SK-N-SH treated with all-trans-retinoic acid at 6 μM for 48 hours (cell line): ENCODE measurements around the gene PIGL.
"Not testable (repeated sequence)": the region's sequence is repeated elsewhere in the genome, so short reads cannot be mapped to it uniquely, and the experiment has no call there.

Source experiments
- ATAC-seq: fragments of 200-7000 bp; cut with Tn5 transposase; 3 replicates; pipeline ENCODE4 v1.9.1; 2020; ENCODE audit warnings: mild to moderate bottlenecking, moderate library complexity
- CSDC2 ChIP-seq: fragments of 250-450 bp; sonication (Bioruptor Pico); IDR thresholded peaks from 2 replicates; pipeline ENCODE4 v1.5.0; 2020; ENCODE audit warnings: mild to moderate bottlenecking, moderate library complexity
- GLIS3 ChIP-seq: fragments of 250-450 bp; sonication (Bioruptor Pico); IDR thresholded peaks from 2 replicates; pipeline ENCODE4 v1.5.0; 2020; ENCODE audit warnings: mild to moderate bottlenecking, moderate library complexity
- OSR1 ChIP-seq: fragments of 250-450 bp; sonication (Bioruptor Pico); IDR thresholded peaks from 2 replicates; pipeline ENCODE4 v1.8.0; 2022; ENCODE audit warnings: moderate library complexity, mild to moderate bottlenecking, inconsistent platforms
- RARB ChIP-seq: fragments of 250-450 bp; sonication (Bioruptor Pico); IDR thresholded peaks from 2 replicates; pipeline ENCODE4 v1.8.0; 2021; ENCODE audit warnings: mild to moderate bottlenecking, moderate library complexity
- TCF4 ChIP-seq: fragments of 250-450 bp; sonication (Bioruptor Pico); IDR thresholded peaks from 2 replicates; pipeline ENCODE4 v1.8.0; 2021; ENCODE audit warnings: mild to moderate bottlenecking, moderate library complexity, borderline replicate concordance
- ZFP30 ChIP-seq: fragments of 450-650 bp; formaldehyde crosslinking; IDR thresholded peaks from 2 replicates; pipeline ENCODE4 v1.5.0; 2022; ENCODE audit warnings: mild to moderate bottlenecking, moderate library complexity
- ZNF8 ChIP-seq: fragments of 450-650 bp; formaldehyde crosslinking; IDR thresholded peaks from 2 replicates; pipeline ENCODE4 v1.5.0; 2020; ENCODE audit warnings: mild to moderate bottlenecking, moderate library complexity
- TF ChIP-seq, protein P1 (sequence below): fragments of 250-450 bp; sonication (Bioruptor Pico); IDR thresholded peaks from 2 replicates; pipeline ENCODE4 v1.5.0; 2020; ENCODE audit warnings: mild to moderate bottlenecking, moderate library complexity
- TF ChIP-seq, protein P2 (sequence below): fragments of 250-450 bp; sonication (Bioruptor Pico); IDR thresholded peaks from 2 replicates; pipeline ENCODE4 v1.5.1; 2021; ENCODE audit warnings: mild to moderate bottlenecking, moderate library complexity
- TF ChIP-seq, protein P3 (sequence below): fragments of 250-450 bp; sonication (Bioruptor Pico); IDR thresholded peaks from 2 replicates; pipeline ENCODE4 v1.8.0; 2020; ENCODE audit warnings: mild to moderate bottlenecking, moderate library complexity, borderline replicate concordance
- TF ChIP-seq, protein P4 (sequence below): fragments of 250-450 bp; sonication (Bioruptor Pico); IDR thresholded peaks from 2 replicates; pipeline ENCODE4 v1.5.1; 2020; ENCODE audit warnings: low read depth, mild to moderate bottlenecking, moderate library complexity
- TF ChIP-seq, protein P5 (sequence below): fragments of 250-450 bp; sonication (Bioruptor Pico); IDR thresholded peaks from 2 replicates; pipeline ENCODE4 v1.8.0; 2021; ENCODE audit warnings: low read depth, mild to moderate bottlenecking, moderate library complexity, borderline replicate concordance

PIGL gene

DNA sequence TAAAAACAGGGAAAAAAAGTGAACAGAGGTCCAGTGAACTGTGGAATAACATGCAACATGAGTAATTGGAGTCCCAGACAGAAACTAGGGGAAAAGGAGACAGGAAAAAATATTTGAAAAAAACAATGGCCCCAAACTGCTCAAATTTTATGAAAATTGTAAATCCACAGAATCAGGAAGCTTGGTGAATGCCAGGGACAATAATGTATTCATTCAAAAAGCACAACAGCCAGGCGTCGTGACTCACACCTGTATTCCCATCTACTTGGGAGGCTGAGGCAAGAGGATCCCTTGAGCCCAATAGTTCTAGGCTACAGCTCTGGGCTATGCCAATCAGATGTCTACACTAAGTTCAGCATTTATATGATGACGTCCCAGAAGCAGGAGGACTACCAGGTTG lies 25.4 kb upstream of the PIGL start:
- no peak for TF ChIP-seq OSR1 (CRISPR knock-in tag)
- TF ChIP-seq, protein P1, sequence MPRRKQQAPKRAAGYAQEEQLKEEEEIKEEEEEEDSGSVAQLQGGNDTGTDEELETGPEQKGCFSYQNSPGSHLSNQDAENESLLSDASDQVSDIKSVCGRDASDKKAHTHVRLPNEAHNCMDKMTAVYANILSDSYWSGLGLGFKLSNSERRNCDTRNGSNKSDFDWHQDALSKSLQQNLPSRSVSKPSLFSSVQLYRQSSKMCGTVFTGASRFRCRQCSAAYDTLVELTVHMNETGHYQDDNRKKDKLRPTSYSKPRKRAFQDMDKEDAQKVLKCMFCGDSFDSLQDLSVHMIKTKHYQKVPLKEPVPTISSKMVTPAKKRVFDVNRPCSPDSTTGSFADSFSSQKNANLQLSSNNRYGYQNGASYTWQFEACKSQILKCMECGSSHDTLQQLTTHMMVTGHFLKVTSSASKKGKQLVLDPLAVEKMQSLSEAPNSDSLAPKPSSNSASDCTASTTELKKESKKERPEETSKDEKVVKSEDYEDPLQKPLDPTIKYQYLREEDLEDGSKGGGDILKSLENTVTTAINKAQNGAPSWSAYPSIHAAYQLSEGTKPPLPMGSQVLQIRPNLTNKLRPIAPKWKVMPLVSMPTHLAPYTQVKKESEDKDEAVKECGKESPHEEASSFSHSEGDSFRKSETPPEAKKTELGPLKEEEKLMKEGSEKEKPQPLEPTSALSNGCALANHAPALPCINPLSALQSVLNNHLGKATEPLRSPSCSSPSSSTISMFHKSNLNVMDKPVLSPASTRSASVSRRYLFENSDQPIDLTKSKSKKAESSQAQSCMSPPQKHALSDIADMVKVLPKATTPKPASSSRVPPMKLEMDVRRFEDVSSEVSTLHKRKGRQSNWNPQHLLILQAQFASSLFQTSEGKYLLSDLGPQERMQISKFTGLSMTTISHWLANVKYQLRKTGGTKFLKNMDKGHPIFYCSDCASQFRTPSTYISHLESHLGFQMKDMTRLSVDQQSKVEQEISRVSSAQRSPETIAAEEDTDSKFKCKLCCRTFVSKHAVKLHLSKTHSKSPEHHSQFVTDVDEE (CRISPR knock-in tag) = no peak
- no peak for TF ChIP-seq GLIS3 (CRISPR knock-in tag)
- TF ChIP-seq, protein P2, sequence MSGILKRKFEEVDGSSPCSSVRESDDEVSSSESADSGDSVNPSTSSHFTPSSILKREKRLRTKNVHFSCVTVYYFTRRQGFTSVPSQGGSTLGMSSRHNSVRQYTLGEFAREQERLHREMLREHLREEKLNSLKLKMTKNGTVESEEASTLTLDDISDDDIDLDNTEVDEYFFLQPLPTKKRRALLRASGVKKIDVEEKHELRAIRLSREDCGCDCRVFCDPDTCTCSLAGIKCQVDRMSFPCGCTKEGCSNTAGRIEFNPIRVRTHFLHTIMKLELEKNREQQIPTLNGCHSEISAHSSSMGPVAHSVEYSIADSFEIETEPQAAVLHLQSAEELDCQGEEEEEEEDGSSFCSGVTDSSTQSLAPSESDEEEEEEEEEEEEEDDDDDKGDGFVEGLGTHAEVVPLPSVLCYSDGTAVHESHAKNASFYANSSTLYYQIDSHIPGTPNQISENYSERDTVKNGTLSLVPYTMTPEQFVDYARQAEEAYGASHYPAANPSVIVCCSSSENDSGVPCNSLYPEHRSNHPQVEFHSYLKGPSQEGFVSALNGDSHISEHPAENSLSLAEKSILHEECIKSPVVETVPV (CRISPR knock-in tag) = no peak
- TF ChIP-seq ZFP30 (CRISPR knock-in tag) = no peak
- no peak for ATAC-seq

DNA sequence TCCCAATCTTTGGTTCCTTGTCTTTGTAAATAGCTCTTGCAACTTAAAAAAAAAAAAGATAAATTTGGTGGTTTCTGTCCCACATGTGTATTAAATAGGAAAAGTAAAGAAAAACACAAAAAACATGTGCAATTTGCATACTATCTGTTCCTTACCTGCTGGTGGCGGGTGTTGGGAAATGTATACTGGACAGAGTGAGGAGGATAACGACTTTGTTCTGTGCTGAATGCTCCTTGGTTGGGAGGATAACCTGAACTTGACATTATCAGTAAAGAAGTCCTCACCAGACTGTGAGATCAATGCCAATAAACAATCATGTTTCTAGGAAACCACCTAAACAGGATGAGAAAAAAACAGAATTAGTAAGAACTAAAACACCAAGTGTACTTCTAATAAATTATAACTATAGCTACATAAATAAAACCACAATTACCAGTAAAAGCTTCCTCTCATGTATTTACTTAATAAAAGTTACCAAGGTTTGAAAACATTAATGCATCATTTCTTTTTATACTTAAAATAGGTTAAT lies 22.6 kb upstream of the PIGL start:
- not testable (repeated sequence) for ATAC-seq

DNA sequence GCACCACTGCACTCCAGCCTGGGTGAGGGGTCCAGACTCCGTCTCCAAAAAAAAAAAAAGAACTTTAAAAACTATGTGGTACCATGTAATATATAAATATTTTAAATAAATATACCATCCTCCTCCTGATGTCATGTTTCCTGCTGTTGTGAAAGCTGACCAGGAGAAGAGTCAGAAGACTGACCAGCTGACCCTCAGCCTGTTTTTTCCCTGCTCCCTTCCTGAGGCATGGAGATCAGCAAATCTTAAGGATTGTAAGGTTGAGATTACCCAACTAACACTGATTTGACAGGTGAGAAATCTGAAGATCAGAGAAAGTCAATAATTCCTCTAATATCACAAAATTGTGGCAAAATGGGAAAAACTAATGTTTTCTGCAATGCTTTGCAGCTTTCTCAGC lies 19.7 kb upstream of the PIGL start:
- no peak for ATAC-seq
- no peak for TF ChIP-seq CSDC2 (CRISPR knock-in tag)
- no peak for TF ChIP-seq RARB (CRISPR knock-in tag)
- TF ChIP-seq, protein P2 (CRISPR knock-in tag) = no peak

DNA sequence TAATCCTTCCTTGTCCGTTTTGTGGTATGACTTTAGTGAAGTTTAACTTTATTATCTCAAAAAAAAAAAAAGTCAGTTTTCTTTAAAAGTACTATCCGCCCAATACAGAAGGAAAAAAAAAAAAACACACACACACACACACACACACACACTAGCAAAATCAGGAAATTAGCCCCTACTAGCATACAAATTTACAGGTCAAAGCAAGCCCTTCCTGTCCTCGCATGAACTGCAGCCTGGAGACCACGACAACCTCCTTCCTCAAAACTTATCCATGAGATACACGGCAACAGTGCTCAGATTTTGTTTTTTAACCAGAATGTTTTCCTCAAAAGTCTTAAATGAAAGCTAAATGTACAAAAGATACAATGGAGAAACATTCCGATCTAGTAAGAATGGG lies 17.9 kb upstream of the PIGL start:
- TF ChIP-seq, protein P1 (CRISPR knock-in tag) = no peak
- TF ChIP-seq, protein P3, sequence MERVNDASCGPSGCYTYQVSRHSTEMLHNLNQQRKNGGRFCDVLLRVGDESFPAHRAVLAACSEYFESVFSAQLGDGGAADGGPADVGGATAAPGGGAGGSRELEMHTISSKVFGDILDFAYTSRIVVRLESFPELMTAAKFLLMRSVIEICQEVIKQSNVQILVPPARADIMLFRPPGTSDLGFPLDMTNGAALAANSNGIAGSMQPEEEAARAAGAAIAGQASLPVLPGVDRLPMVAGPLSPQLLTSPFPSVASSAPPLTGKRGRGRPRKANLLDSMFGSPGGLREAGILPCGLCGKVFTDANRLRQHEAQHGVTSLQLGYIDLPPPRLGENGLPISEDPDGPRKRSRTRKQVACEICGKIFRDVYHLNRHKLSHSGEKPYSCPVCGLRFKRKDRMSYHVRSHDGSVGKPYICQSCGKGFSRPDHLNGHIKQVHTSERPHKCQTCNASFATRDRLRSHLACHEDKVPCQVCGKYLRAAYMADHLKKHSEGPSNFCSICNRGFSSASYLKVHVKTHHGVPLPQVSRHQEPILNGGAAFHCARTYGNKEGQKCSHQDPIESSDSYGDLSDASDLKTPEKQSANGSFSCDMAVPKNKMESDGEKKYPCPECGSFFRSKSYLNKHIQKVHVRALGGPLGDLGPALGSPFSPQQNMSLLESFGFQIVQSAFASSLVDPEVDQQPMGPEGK (CRISPR knock-in tag) = no peak
- TF ChIP-seq, protein P4, sequence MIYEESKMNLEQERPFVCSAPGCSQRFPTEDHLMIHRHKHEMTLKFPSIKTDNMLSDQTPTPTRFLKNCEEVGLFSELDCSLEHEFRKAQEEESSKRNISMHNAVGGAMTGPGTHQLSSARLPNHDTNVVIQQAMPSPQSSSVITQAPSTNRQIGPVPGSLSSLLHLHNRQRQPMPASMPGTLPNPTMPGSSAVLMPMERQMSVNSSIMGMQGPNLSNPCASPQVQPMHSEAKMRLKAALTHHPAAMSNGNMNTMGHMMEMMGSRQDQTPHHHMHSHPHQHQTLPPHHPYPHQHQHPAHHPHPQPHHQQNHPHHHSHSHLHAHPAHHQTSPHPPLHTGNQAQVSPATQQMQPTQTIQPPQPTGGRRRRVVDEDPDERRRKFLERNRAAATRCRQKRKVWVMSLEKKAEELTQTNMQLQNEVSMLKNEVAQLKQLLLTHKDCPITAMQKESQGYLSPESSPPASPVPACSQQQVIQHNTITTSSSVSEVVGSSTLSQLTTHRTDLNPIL (CRISPR knock-in tag) = no peak
- no peak for TF ChIP-seq ZFP30 (CRISPR knock-in tag)
- no peak for TF ChIP-seq ZNF8 (CRISPR knock-in tag)
- TF ChIP-seq TCF4 (CRISPR knock-in tag) = no peak
- TF ChIP-seq, protein P5, sequence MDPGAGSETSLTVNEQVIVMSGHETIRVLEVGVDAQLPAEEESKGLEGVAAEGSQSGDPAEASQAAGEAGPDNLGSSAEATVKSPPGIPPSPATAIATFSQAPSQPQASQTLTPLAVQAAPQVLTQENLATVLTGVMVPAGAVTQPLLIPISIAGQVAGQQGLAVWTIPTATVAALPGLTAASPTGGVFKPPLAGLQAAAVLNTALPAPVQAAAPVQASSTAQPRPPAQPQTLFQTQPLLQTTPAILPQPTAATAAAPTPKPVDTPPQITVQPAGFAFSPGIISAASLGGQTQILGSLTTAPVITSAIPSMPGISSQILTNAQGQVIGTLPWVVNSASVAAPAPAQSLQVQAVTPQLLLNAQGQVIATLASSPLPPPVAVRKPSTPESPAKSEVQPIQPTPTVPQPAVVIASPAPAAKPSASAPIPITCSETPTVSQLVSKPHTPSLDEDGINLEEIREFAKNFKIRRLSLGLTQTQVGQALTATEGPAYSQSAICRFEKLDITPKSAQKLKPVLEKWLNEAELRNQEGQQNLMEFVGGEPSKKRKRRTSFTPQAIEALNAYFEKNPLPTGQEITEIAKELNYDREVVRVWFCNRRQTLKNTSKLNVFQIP (CRISPR knock-in tag) = no peak
- ATAC-seq = no peak

DNA sequence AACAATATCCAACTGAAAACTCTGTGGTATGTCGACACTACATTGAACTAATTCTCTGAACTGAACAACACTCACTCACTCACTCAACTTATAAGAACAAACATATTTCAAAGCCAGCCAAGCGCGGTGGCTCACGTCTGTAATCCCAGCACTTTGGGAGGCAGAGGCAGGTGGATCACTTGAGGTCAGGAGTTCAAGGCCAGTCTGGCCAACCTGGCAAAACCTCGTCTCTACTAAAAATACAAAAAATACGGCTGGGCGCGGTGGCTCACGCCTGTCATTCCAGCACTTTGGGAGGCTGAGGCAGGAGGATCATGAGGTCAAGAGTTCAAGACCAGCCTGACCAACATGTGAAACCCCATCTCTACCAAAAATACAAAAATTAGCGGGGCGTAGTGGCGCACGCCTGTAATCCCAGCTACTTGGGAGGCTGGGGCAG lies 15.3 kb upstream of the PIGL start:
- ATAC-seq = not testable (repeated sequence)

DNA sequence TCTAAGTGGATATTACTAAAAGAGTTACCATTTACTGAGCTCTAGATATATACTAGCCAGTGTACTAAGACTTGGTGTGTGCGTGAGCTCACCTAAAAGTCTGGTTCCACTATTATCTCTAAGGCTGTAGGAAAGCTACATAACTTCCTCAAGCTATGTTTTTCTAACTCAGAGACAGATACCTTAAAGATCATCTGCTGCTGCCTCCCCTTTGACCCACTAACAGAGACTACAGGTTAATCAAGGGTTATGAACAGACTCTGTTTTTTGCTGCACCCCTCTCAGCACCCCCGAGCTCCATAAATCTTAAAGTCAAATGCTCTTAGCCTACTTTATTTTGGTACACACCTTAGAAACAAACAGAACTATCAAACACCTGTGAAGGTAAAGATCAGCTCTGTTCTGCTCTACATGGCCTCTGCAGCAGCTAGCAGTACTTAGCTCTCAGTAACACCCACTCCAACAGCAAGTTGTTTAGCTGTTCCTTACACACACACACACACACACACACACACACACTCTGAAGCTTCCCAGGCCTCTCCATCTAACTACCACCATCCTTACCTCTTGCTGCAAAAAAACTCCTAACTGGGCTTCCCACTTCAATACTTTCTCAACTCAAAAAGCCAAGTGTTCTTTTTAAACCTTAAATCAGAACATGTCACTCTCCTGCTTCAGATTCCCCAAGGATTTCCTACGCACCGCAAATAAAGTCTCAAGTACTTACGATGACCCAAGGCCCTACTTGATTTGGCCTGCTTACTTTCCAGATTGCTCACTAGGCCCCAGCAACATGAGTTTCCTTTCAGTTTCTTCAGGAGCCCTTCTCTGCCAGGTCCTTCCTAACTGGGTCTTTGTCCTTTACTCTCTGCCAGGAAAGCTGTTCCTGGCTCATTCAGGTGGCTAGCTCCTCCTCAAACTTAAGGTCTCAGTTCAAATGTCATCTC lies 14.2 kb upstream of the PIGL start:
- ATAC-seq = not testable (repeated sequence)

DNA sequence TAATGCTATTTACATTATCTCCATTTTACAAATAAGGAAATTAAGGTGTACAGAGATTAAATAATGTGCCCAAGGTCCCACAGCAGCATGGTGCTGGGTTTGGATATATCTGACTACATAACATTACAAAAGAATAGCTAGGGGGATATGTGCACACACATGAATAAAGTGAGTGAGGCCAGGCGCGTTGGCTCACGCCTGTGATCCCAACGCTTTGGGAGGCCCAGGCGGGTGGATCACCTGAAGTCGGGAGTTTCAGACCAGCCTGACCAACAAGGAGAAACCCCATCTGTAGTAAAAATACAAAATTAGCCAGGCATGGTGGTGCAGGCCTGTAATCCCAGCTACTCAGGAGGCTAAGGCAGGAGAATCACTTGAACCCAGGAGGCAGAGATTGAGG lies 12.2 kb upstream of the PIGL start:
- not testable (repeated sequence) for ATAC-seq
